MM.1S (cell line): ENCODE measurements around the gene POLR1D.

Experiments used
- DNase-seq: peaks from one replicate; pipeline ENCODE4 v3.0.0-alpha.2; 2015
- H2AFZ ChIP-seq: fragments of 300-600 bp; sonication (generic); 2 replicates; pipeline ENCODE4 v1.6.0; 2016; ENCODE audit warnings: antibody characterized with exemption, low read length
- H3F3A ChIP-seq: fragments of 300-600 bp; sonication (generic); 2 replicates; pipeline ENCODE4 v1.6.1; 2016; ENCODE audit warnings: mild to moderate bottlenecking, antibody characterized with exemption, low read length, moderate library complexity, mixed read lengths; ENCODE audit not compliant: insufficient read depth
- H3K27ac ChIP-seq: fragments of 300-600 bp; sonication (generic); 2 replicates; pipeline ENCODE4 v1.5.1; 2016; ENCODE audit warnings: mild to moderate bottlenecking, low read length
- H3K27me3 ChIP-seq: fragments of 300-600 bp; sonication (generic); replicated peaks from 2 replicates; pipeline ENCODE4 v1.6.0; 2016; ENCODE audit warnings: low read length; ENCODE audit not compliant: insufficient read depth
- H3K36me3 ChIP-seq: fragments of 300-600 bp; sonication (generic); replicated peaks from 2 replicates; pipeline ENCODE4 v1.6.1; 2016; ENCODE audit warnings: mild to moderate bottlenecking, low read length, mixed read lengths; ENCODE audit not compliant: insufficient read depth
- H3K4me1 ChIP-seq: fragments of 300-600 bp; sonication (generic); 2 replicates; pipeline ENCODE4 v1.6.1; 2016; ENCODE audit warnings: low read length, mixed read lengths
- H3K4me2 ChIP-seq: fragments of 300-600 bp; sonication (generic); 2 replicates; pipeline ENCODE4 v1.6.0; 2016; ENCODE audit warnings: low read depth, low read length
- H3K4me3 ChIP-seq: fragments of 300-600 bp; sonication (generic); 2 replicates; pipeline ENCODE4 v1.5.1; 2016; ENCODE audit warnings: low read length, mixed read lengths
- H3K79me2 ChIP-seq: fragments of 300-600 bp; sonication (generic); 2 replicates; pipeline ENCODE4 v1.6.1; 2016; ENCODE audit warnings: mixed run types, low read length, mixed read lengths
- H3K9ac ChIP-seq: fragments of 300-600 bp; sonication (generic); 2 replicates; pipeline ENCODE4 v1.6.1; 2016; ENCODE audit warnings: low read length, mixed read lengths
- H3K9me2 ChIP-seq: fragments of 300-600 bp; sonication (generic); replicated peaks from 2 replicates; pipeline ENCODE4 v1.6.1; 2016; ENCODE audit warnings: mild to moderate bottlenecking, low read length, mixed read lengths; ENCODE audit not compliant: insufficient read depth
- H3K9me3 ChIP-seq: fragments of 300-600 bp; sonication (generic); replicated peaks from 2 replicates; pipeline ENCODE4 v1.6.1; 2016; ENCODE audit warnings: mild to moderate bottlenecking, low read length, mixed read lengths; ENCODE audit not compliant: insufficient read depth
- H4K20me1 ChIP-seq: fragments of 300-600 bp; sonication (generic); 2 replicates; pipeline ENCODE4 v1.6.1; 2016; ENCODE audit warnings: mild to moderate bottlenecking, low read length, moderate library complexity, mixed read lengths; ENCODE audit not compliant: insufficient read depth
- EZH2 ChIP-seq: fragments of 300-600 bp; sonication (generic); optimal IDR thresholded peaks from 2 replicates; pipeline ENCODE3; 2017; ENCODE audit warnings: low read depth, mild to moderate bottlenecking, antibody characterized with exemption, low read length, mixed read lengths
- EZH2phosphoT487 ChIP-seq: fragments of 300-600 bp; sonication (generic); IDR thresholded peaks from 2 replicates; pipeline ENCODE4 v1.6.1; 2018; ENCODE audit warnings: antibody characterized with exemption, low read length
- TF ChIP-seq, protein P1 (sequence below): fragments of 300-600 bp; sonication (generic); IDR thresholded peaks from 2 replicates; pipeline ENCODE4 v1.5.1; 2016; ENCODE audit warnings: antibody characterized with exemption, low read length, mixed read lengths

POLR1D gene

DNA sequence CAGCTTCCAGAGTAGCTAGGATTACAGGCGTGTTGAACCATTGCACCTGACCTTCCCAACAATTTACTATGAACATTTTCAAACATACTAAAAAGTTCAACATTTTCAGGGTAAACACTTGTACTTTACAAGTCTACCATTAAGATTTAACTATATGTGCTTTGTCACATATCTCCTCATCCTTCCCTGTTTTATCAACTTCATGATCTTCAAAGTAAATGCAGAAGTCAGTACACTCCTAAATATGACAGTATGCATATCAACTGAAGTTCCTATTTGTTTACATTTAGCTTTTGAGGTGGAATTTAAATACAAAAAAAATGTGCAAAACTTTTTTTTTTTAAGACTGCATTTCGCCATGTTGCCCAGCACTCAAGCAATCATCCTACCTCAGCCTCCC lies 19.9 kb upstream of the POLR1D start:
- DNase-seq: no peak

DNA sequence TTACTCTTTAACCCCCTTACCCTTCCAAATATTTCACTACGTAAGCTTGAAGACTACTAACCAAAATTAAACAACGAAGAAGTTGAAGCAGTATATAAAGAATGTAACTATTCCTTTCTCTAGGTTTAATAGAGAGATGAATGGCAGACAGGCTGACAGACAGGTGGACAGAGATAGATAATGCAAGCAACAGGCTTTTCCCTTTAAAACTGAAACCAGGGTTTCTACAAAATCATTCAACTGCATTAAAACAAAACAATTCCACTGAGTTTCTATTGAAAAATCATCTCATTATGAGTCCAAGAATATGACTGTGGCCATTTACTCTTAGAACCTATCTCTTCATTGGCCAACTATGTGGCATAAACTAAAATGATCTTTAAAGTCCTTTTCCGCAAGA lies 16.6 kb upstream of the POLR1D start:
- peaks cover 5% of the 10 kb centered on the region; the same call in 1 of the 2 replicates for H3F3A ChIP-seq
- H3K9ac ChIP-seq: no peak overlapping the region
- H3K27me3 ChIP-seq: no peaks in the 10 kb centered on the region
- H3K36me3 ChIP-seq: no peaks in the 10 kb centered on the region
- no peak overlapping the region for H3K4me3 ChIP-seq
- no peaks in the 10 kb centered on the region for H3K9me3 ChIP-seq
- H3K27ac ChIP-seq: no peak overlapping the region
- no peak overlapping the region for H2AFZ ChIP-seq
- H3K79me2 ChIP-seq: peaks cover 78% of the 10 kb centered on the region
- no peaks in the 10 kb centered on the region for H4K20me1 ChIP-seq
- DNase-seq: no peak
- no peak for TF ChIP-seq EZH2
- TF ChIP-seq EZH2phosphoT487: no peak
- TF ChIP-seq, protein P1, sequence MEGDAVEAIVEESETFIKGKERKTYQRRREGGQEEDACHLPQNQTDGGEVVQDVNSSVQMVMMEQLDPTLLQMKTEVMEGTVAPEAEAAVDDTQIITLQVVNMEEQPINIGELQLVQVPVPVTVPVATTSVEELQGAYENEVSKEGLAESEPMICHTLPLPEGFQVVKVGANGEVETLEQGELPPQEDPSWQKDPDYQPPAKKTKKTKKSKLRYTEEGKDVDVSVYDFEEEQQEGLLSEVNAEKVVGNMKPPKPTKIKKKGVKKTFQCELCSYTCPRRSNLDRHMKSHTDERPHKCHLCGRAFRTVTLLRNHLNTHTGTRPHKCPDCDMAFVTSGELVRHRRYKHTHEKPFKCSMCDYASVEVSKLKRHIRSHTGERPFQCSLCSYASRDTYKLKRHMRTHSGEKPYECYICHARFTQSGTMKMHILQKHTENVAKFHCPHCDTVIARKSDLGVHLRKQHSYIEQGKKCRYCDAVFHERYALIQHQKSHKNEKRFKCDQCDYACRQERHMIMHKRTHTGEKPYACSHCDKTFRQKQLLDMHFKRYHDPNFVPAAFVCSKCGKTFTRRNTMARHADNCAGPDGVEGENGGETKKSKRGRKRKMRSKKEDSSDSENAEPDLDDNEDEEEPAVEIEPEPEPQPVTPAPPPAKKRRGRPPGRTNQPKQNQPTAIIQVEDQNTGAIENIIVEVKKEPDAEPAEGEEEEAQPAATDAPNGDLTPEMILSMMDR: no peak
- H3K4me1 ChIP-seq: peaks cover 20% of the 10 kb centered on the region; the same call in 1 of the 2 replicates
- H3K4me2 ChIP-seq: peak overlapping the region; percentile 33
- no peaks in the 10 kb centered on the region for H3K9me2 ChIP-seq

More for the DNA sequence above, 19.9 kb upstream of the POLR1D start:
- H4K20me1 ChIP-seq: no peaks in the 10 kb centered on the region
- H3K79me2 ChIP-seq: peaks cover 82% of the 10 kb centered on the region
- 0 out of 2 replicates have a peak, but pooled peaks cover 13% of the 10 kb centered on the region for H3K4me1 ChIP-seq
- no peak overlapping the region for H3K4me3 ChIP-seq
- H3K9ac ChIP-seq: no peak overlapping the region
- H3K4me2 ChIP-seq: no peak overlapping the region
- H3K27me3 ChIP-seq: no peaks in the 10 kb centered on the region
- peaks cover 5% of the 10 kb centered on the region; the same call in 1 of the 2 replicates for H3F3A ChIP-seq
- TF ChIP-seq EZH2: no peak
- TF ChIP-seq, protein P1: no peak
- TF ChIP-seq EZH2phosphoT487: no peak
- no peaks in the 10 kb centered on the region for H3K36me3 ChIP-seq
- no peaks in the 10 kb centered on the region for H3K9me3 ChIP-seq
- H3K27ac ChIP-seq: no peak overlapping the region
- H3K9me2 ChIP-seq: no peaks in the 10 kb centered on the region
- no peak overlapping the region for H2AFZ ChIP-seq

DNA sequence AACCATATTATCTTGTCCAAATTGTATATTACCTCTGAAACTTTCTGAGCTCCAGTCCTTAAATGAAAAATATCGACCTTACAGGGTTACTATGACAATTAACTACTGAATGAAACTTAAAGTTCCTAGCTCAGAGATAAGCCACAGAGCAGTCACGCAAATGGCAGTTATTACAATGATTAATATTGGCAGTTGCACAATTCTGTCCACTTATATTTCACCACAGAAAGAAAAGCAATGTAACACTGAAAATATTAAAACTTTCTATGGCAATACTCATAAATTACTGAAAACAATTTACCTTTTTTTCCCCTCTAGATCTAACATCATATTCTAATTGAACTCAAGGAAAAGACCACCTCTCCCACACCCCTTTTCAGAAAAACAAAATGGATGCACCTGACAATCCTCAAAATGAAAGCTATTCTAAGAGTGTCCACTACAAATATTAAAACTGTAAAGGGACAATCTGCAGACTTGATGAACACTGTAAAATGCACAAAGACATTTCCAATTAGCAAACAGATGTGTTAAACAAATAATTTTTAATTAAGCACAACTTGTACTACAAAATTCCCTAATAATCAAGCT lies 16.0 kb upstream of the POLR1D start:
- Histone ChIP-seq H3K79me2 (peaks cover 79% of the 10 kb centered on the region), H3K36me3 (no peaks in the 10 kb centered on the region), H4K20me1 (no peaks in the 10 kb centered on the region), H2AFZ (no peak overlapping the region), H3K9me2 (no peaks in the 10 kb centered on the region), H3K27ac (no peak overlapping the region), H3K4me1 (peaks cover 20% of the 10 kb centered on the region; the same call in 1 of the 2 replicates), H3K4me2 (peak overlapping the region; percentile 33), H3K9me3 (no peaks in the 10 kb centered on the region), H3F3A (peaks cover 5% of the 10 kb centered on the region; the same call in 1 of the 2 replicates), H3K27me3 (no peaks in the 10 kb centered on the region), H3K4me3 (no peak overlapping the region), H3K9ac (no peak overlapping the region)
- TF ChIP-seq, protein P1: no peak
- no peak for DNase-seq
